ENCODE results near the gene SLC36A4.

- TF ChIP-seq CTCF (IDR thresholded peaks at IDR 0.05) (no peak), EZH2phosphoT487 (IDR thresholded peaks at IDR 0.05) (no peak), EZH2 (IDR thresholded peaks at IDR 0.05) (no peak)
These were observed 30.9 kb downstream of the SLC36A4 start for GRCh38 chr11:93166862-93167261.
